H9 (cell line): ENCODE results near the gene DEPDC5. TPM values are rescaled to one million over a fixed set of nuclear protein-coding genes. Genes with fewer than 3 reads are reported as not detected.

Experiments used
- DNase-seq: peaks from one replicate; pipeline ENCODE4 v3.0.0-alpha.2; 2017
- H2AFZ ChIP-seq: one replicate; pipeline ENCODE4 v1.6.1; 2013; ENCODE audit warnings: mild to moderate bottlenecking, low read length, control low read depth, moderate library complexity
- H2AK5ac ChIP-seq: 2 replicates; pipeline ENCODE4 v1.6.1; 2013; ENCODE audit warnings: low read length, control low read depth, mixed read lengths; ENCODE audit not compliant: insufficient read length
- H2BK120ac ChIP-seq: one replicate; pipeline ENCODE4 v1.6.1; 2013; ENCODE audit warnings: low read depth, mild to moderate bottlenecking, low read length, control low read depth, inconsistent platforms; ENCODE audit not compliant: poor library complexity, severe bottlenecking
- H2BK12ac ChIP-seq: 2 replicates; pipeline ENCODE4 v1.6.1; 2013; ENCODE audit warnings: low read length, control low read depth, mixed read lengths, low read depth; ENCODE audit not compliant: insufficient read length
- H2BK15ac ChIP-seq: 2 replicates; pipeline ENCODE4 v1.6.1; 2013; ENCODE audit warnings: low read depth, low read length, control low read depth
- H2BK20ac ChIP-seq: one replicate; pipeline ENCODE4 v1.6.1; 2013; ENCODE audit warnings: low read depth, mild to moderate bottlenecking, low read length, control low read depth, inconsistent platforms; ENCODE audit not compliant: poor library complexity, severe bottlenecking
- H2BK5ac ChIP-seq: 2 replicates; pipeline ENCODE4 v1.6.1; 2013; ENCODE audit warnings: low read length, control low read depth, mixed read lengths; ENCODE audit not compliant: insufficient read length
- H3K14ac ChIP-seq: 2 replicates; pipeline ENCODE4 v1.6.1; 2013; ENCODE audit warnings: low read length, control low read depth; ENCODE audit not compliant: insufficient read depth
- H3K18ac ChIP-seq: 2 replicates; pipeline ENCODE4 v1.6.1; 2013; ENCODE audit warnings: low read depth, mild to moderate bottlenecking, mixed read lengths, low read length, control low read depth; ENCODE audit not compliant: insufficient read length
- H3K23ac ChIP-seq: 2 replicates; pipeline ENCODE4 v1.6.1; 2013; ENCODE audit warnings: low read length, control low read depth, mixed read lengths, low read depth; ENCODE audit not compliant: insufficient read length
- H3K23me2 ChIP-seq: 2 replicates; pipeline ENCODE4 v1.6.1; 2013; ENCODE audit warnings: low read depth, mild to moderate bottlenecking, mixed read lengths, low read length, control low read depth; ENCODE audit not compliant: insufficient read length, poor library complexity, severe bottlenecking
- H3K27ac ChIP-seq: 2 replicates; pipeline ENCODE4 v1.5.1; 2013; ENCODE audit warnings: low read length, control low read depth, mixed read lengths, low read depth; ENCODE audit not compliant: insufficient read length
- H3K27me3 ChIP-seq: 2 replicates; pipeline ENCODE4 v1.6.1; 2013; ENCODE audit warnings: low read length, control low read depth, inconsistent platforms; ENCODE audit not compliant: insufficient read depth
- H3K4ac ChIP-seq: 2 replicates; pipeline ENCODE4 v1.6.1; 2013; ENCODE audit warnings: low read depth, mild to moderate bottlenecking, control low read depth, inconsistent platforms, low read length, moderate library complexity
- H3K4me1 ChIP-seq: 2 replicates; pipeline ENCODE4 v1.6.1; 2013; ENCODE audit warnings: low read length, control low read depth, inconsistent platforms; ENCODE audit not compliant: insufficient read depth
- H3K4me2 ChIP-seq: 2 replicates; pipeline ENCODE4 v1.6.1; 2013; ENCODE audit warnings: low read length, control low read depth, mixed read lengths; ENCODE audit not compliant: insufficient read length, insufficient read depth
- H3K56ac ChIP-seq: 2 replicates; pipeline ENCODE4 v1.6.1; 2013; ENCODE audit warnings: low read depth, mild to moderate bottlenecking, mixed read lengths, low read length, control low read depth; ENCODE audit not compliant: insufficient read length
- H3K79me1 ChIP-seq: 2 replicates; pipeline ENCODE4 v1.6.1; 2013; ENCODE audit warnings: low read depth, mild to moderate bottlenecking, moderate library complexity, low read length, control low read depth, inconsistent platforms; ENCODE audit not compliant: insufficient read depth, poor library complexity, severe bottlenecking
- H3K79me2 ChIP-seq: 2 replicates; pipeline ENCODE4 v1.6.1; 2013; ENCODE audit warnings: low read length, control low read depth, inconsistent platforms; ENCODE audit not compliant: insufficient read depth
- H3K9ac ChIP-seq: 2 replicates; pipeline ENCODE4 v1.6.1; 2013; ENCODE audit warnings: low read length, control low read depth, mixed read lengths; ENCODE audit not compliant: insufficient read length; ENCODE audit errors: extremely low read depth
- H3K9me3 ChIP-seq: one replicate; pipeline ENCODE4 v1.6.1; 2013; ENCODE audit warnings: low read depth, low read length, inconsistent platforms; ENCODE audit not compliant: control insufficient read depth
- H3T11ph ChIP-seq: one replicate; pipeline ENCODE4 v1.6.1; 2013; ENCODE audit warnings: mild to moderate bottlenecking, low read length, control low read depth, inconsistent platforms
- H4K20me1 ChIP-seq: one replicate; pipeline ENCODE4 v1.6.1; 2013; ENCODE audit not compliant: control insufficient read depth, insufficient read length, insufficient read depth
- H4K5ac ChIP-seq: 2 replicates; pipeline ENCODE4 v1.6.1; 2013; ENCODE audit warnings: low read depth, mild to moderate bottlenecking, mixed read lengths, low read length, control low read depth; ENCODE audit not compliant: insufficient read length
- H4K8ac ChIP-seq: replicated peaks from 2 replicates; pipeline ENCODE4 v1.6.1; 2013; ENCODE audit warnings: low read length, control low read depth, mixed read lengths, low read depth; ENCODE audit not compliant: insufficient read length
- H4K91ac ChIP-seq: 2 replicates; pipeline ENCODE4 v1.6.1; 2013; ENCODE audit warnings: low read depth, mild to moderate bottlenecking, moderate library complexity, mixed read lengths, low read length, control low read depth; ENCODE audit not compliant: insufficient read length
- H3K27ac Mint-ChIP-seq, 3 experiments: 2 replicates in 2 of 3; 3 replicates in 1 of 3; pipeline ENCODE4 v1.8.0; 2020 to 2021; ENCODE audit warnings: mixed read lengths in 3 of 3, mild to moderate bottlenecking in 1 of 3, moderate library complexity in 1 of 3
- H3K27me3 Mint-ChIP-seq: 2 replicates; pipeline ENCODE4 v1.8.0; 2021; ENCODE audit warnings: low read depth, mild to moderate bottlenecking, moderate library complexity, mixed read lengths
- H3K36me3 Mint-ChIP-seq, 3 experiments: 2 replicates in 2 of 3; 3 replicates in 1 of 3; pipeline ENCODE4 v1.8.0; 2020 to 2021; ENCODE audit warnings: low read depth in 3 of 3, mixed read lengths in 3 of 3; ENCODE audit not compliant: insufficient read depth in 1 of 3
- H3K4me1 Mint-ChIP-seq, 2 experiments: 2 replicates each; pipeline ENCODE4 v1.8.0; 2020; ENCODE audit warnings: mixed read lengths in 2 of 2
- H3K4me3 Mint-ChIP-seq, 2 experiments: 2 replicates in 1 of 2; 3 replicates in 1 of 2; pipeline ENCODE4 v1.8.0; 2020 to 2021; ENCODE audit warnings: mild to moderate bottlenecking in 2 of 2, mixed read lengths in 2 of 2, moderate library complexity in 1 of 2
- H3K9me3 Mint-ChIP-seq, 2 experiments: 2 replicates in 1 of 2; 3 replicates in 1 of 2; pipeline ENCODE4 v1.8.0; 2020; ENCODE audit warnings: mild to moderate bottlenecking in 2 of 2, mixed read lengths in 2 of 2, moderate library complexity in 1 of 2
- CTCF ChIP-seq: fragments of 200-600 bp; sonication (generic); conservative IDR thresholded peaks from 3 replicates; pipeline ENCODE4 v1.8.0; 2021; ENCODE audit warnings: antibody characterized with exemption, mild to moderate bottlenecking
- WGBS: extraction: QIAGEN DNeasy Blood & Tissue Kit; methylation state at CpG from one replicate; pipeline ENCODE4 v1.1.7; 2013; ENCODE audit warnings: missing lambda C conversion rate, low lambda C conversion rate, mixed read lengths; ENCODE audit not compliant: insufficient read length; ENCODE audit errors: extremely low coverage; 5-methylcytosine and 5-hydroxymethylcytosine counted together
- total RNA-seq: library from RNA; stranded (reverse); gene quantifications from 2 replicates; pipeline ENCODE4 v1.2.1, GENCODE V29; 2021

The DEPDC5 gene
- total RNA-seq, 1 experiment from 2014 or later, result 29.2 TPM

GRCh38 chr22:31872209-31872608, 118.4 kb downstream of the DEPDC5 start:
- H3K23ac ChIP-seq, result no peak overlapping the region
- H3K4me1 ChIP-seq, result peaks cover 5% of the 10 kb centered on the region; the same call in 1 of the 2 replicates
- no peak overlapping the region for H2AK5ac ChIP-seq
- no peak overlapping the region for H3K18ac ChIP-seq
- H3K79me2 ChIP-seq, result no peaks in the 10 kb centered on the region
- H3K36me3 Mint-ChIP-seq, result peaks cover 2 to 38% (median 18%) of the 10 kb centered on the region in 3 experiments
- no peak overlapping the region for H2BK20ac ChIP-seq
- no peaks in the 10 kb centered on the region for H4K20me1 ChIP-seq
- H2AFZ ChIP-seq, result no peak overlapping the region
- no peak overlapping the region for H4K91ac ChIP-seq
- DNase-seq, result peak; percentile 38
- H4K5ac ChIP-seq, result no peak overlapping the region
- no peak overlapping the region for H3T11ph ChIP-seq
- WGBS, result no CpG with 5 or more reads among the region's 4 CpGs
- H4K8ac ChIP-seq, result no peak overlapping the region
- H2BK5ac ChIP-seq, result no peak overlapping the region
- H3K27me3 ChIP-seq, result no peaks in the 10 kb centered on the region
- peaks cover 14 to 19% of the 10 kb centered on the region in 2 experiments for H3K4me1 Mint-ChIP-seq
- no peak overlapping the region for H3K14ac ChIP-seq
- peak overlapping the region in 1 of 3 experiments; percentile 47; a peak in 2 of 7 replicates for H3K27ac Mint-ChIP-seq
- no peak overlapping the region for H2BK15ac ChIP-seq
- no peak overlapping the region for H2BK12ac ChIP-seq
- H2BK120ac ChIP-seq, result no peak overlapping the region
- H3K4ac ChIP-seq, result no peak overlapping the region
- H3K9me3 Mint-ChIP-seq, result no peaks in the 10 kb centered on the region
- no peak overlapping the region for H3K56ac ChIP-seq
- H3K9me3 ChIP-seq, result no peaks in the 10 kb centered on the region
- H3K79me1 ChIP-seq, result no peaks in the 10 kb centered on the region
- no peak overlapping the region for H3K27ac ChIP-seq
- TF ChIP-seq CTCF, result peak; percentile 63
- H3K23me2 ChIP-seq, result no peaks in the 10 kb centered on the region
- H3K4me2 ChIP-seq, result no peak overlapping the region
- H3K27me3 Mint-ChIP-seq, result no peaks in the 10 kb centered on the region
- H3K4me3 Mint-ChIP-seq, result no peak overlapping the region
- no peak overlapping the region for H3K9ac ChIP-seq
